ENCODE data around the gene AIFM2.

The AIFM2 gene

DNA sequence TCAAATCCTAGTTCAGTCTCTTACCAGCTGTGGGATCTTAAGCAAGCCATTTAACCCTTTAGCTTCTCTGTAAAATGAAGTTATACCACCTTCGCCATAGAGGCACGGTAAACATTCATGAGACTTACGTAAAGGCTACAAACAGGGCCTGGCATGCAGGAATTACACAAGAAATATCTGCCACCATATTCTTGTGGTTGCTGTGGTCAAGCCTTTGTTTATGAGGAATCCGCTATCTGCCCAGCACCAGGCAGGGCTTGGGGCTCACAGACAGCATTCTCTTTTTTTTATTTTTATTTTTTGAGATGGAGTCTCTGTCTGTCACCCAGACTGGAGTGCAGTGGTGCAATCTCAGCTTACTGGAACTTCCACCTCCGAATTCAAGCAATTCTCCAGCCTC is 9.9 kb downstream of the AIFM2 start:
- ChIA-PET CTCF (no interaction called here), POLR2A (interaction anchor here (1.5 kb wide), 1 partner anchor 24 kb away, joined by 6 read pairs; the partner anchor contains the start of gene TYSND1)
- no peak for DNase-seq (ENCODE audit: extremely low spot score)
- TF ChIP-seq PKNOX1 (IDR thresholded peaks at IDR 0.05) (no peak), ZNF384 (IDR thresholded peaks at IDR 0.05) (no peak), HDGF (IDR thresholded peaks at IDR 0.05; ENCODE audit: borderline replicate concordance) (no peak), NFRKB (IDR thresholded peaks at IDR 0.05) (no peak), L3MBTL2 (conservative IDR thresholded peaks at IDR 0.05) (no peak), FOXA1 (IDR thresholded peaks at IDR 0.05) (no peak)

- CTCF ChIA-PET: no interaction called here
- POLR2A ChIA-PET: no interaction called here
- TF ChIP-seq ZNF384 (IDR thresholded peaks at IDR 0.05): no peak
- TF ChIP-seq SP1 (IDR thresholded peaks at IDR 0.05): no peak
- no peak for TF ChIP-seq FOXM1 (IDR thresholded peaks at IDR 0.05; ENCODE audit: borderline replicate concordance)
- TF ChIP-seq SUZ12 (IDR thresholded peaks at IDR 0.05): no peak
- no peak for TF ChIP-seq HDGF (IDR thresholded peaks at IDR 0.05; ENCODE audit: borderline replicate concordance)
- TF ChIP-seq ELF4 (IDR thresholded peaks at IDR 0.05): no peak
- no peak for TF ChIP-seq NFRKB (IDR thresholded peaks at IDR 0.05)
- TF ChIP-seq PKNOX1 (IDR thresholded peaks at IDR 0.05): no peak
- no peak for TF ChIP-seq FOXK2 (IDR thresholded peaks at IDR 0.05)
- TF ChIP-seq CTBP1 (IDR thresholded peaks at IDR 0.05; ENCODE audit: borderline replicate concordance): no peak
- no peak for TF ChIP-seq FOXA1 (IDR thresholded peaks at IDR 0.05)
- no peak for TF ChIP-seq ARNT (IDR thresholded peaks at IDR 0.05)
- TF ChIP-seq L3MBTL2 (conservative IDR thresholded peaks at IDR 0.05): no peak
- no peak for TF ChIP-seq LEF1 (IDR thresholded peaks at IDR 0.05; ENCODE audit: borderline replicate concordance)
- TF ChIP-seq TARDBP (IDR thresholded peaks at IDR 0.05): no peak
- TF ChIP-seq BHLHE40 (IDR thresholded peaks at IDR 0.05; ENCODE audit: borderline replicate concordance): no peak
- DNase-seq (ENCODE audit: extremely low spot score): no peak
These were observed 11.2 kb downstream of the AIFM2 start for GRCh38 chr10:70121281-70121949.

- TF ChIP-seq FOXK2 (IDR thresholded peaks at IDR 0.05) (no peak), ARNT (IDR thresholded peaks at IDR 0.05) (no peak), SP1 (IDR thresholded peaks at IDR 0.05) (no peak), PKNOX1 (IDR thresholded peaks at IDR 0.05) (no peak), L3MBTL2 (conservative IDR thresholded peaks at IDR 0.05) (no peak), SUZ12 (IDR thresholded peaks at IDR 0.05) (no peak), FOXM1 (IDR thresholded peaks at IDR 0.05; ENCODE audit: borderline replicate concordance) (no peak), TARDBP (IDR thresholded peaks at IDR 0.05) (no peak), LEF1 (IDR thresholded peaks at IDR 0.05; ENCODE audit: borderline replicate concordance) (no peak), ELF4 (IDR thresholded peaks at IDR 0.05) (no peak), FOXA1 (IDR thresholded peaks at IDR 0.05) (no peak), HDGF (IDR thresholded peaks at IDR 0.05; ENCODE audit: borderline replicate concordance) (no peak), BHLHE40 (IDR thresholded peaks at IDR 0.05; ENCODE audit: borderline replicate concordance) (no peak), ZNF384 (IDR thresholded peaks at IDR 0.05) (no peak), NFRKB (IDR thresholded peaks at IDR 0.05) (no peak), CTBP1 (IDR thresholded peaks at IDR 0.05; ENCODE audit: borderline replicate concordance) (no peak)
- CTCF ChIA-PET: no interaction called here
- no peak for DNase-seq (ENCODE audit: extremely low spot score)
- POLR2A ChIA-PET: interaction anchor here (1.0 kb wide), 1 partner anchor 27 kb away, joined by 3 read pairs; the partner anchor contains the start of gene TYSND1
These were observed 12.2 kb downstream of the AIFM2 start for GRCh38 chr10:70120417-70120816.

- no peak for DNase-seq (ENCODE audit: extremely low spot score)
- POLR2A ChIA-PET: interaction anchor here (1.0 to 4.7 kb wide), 2 partner anchors 26 to 27 kb away, joined by 3 to 41 read pairs; partner anchors contain the start of gene TYSND1
- CTCF ChIA-PET: no interaction called here
- TF ChIP-seq CTBP1 (IDR thresholded peaks at IDR 0.05; ENCODE audit: borderline replicate concordance) (no peak), PKNOX1 (IDR thresholded peaks at IDR 0.05) (no peak), FOXK2 (IDR thresholded peaks at IDR 0.05) (no peak), ARNT (IDR thresholded peaks at IDR 0.05) (no peak), ZNF384 (IDR thresholded peaks at IDR 0.05) (no peak), SP1 (IDR thresholded peaks at IDR 0.05) (no peak), FOXM1 (IDR thresholded peaks at IDR 0.05; ENCODE audit: borderline replicate concordance) (no peak), NFRKB (IDR thresholded peaks at IDR 0.05) (no peak), ELF4 (IDR thresholded peaks at IDR 0.05) (no peak), L3MBTL2 (conservative IDR thresholded peaks at IDR 0.05) (no peak), BHLHE40 (IDR thresholded peaks at IDR 0.05; ENCODE audit: borderline replicate concordance) (no peak), FOXA1 (IDR thresholded peaks at IDR 0.05) (no peak), SUZ12 (IDR thresholded peaks at IDR 0.05) (no peak), LEF1 (IDR thresholded peaks at IDR 0.05; ENCODE audit: borderline replicate concordance) (no peak), HDGF (IDR thresholded peaks at IDR 0.05; ENCODE audit: borderline replicate concordance) (no peak)
These were observed 13.0 kb downstream of the AIFM2 start for GRCh38 chr10:70119623-70120022.

DNA sequence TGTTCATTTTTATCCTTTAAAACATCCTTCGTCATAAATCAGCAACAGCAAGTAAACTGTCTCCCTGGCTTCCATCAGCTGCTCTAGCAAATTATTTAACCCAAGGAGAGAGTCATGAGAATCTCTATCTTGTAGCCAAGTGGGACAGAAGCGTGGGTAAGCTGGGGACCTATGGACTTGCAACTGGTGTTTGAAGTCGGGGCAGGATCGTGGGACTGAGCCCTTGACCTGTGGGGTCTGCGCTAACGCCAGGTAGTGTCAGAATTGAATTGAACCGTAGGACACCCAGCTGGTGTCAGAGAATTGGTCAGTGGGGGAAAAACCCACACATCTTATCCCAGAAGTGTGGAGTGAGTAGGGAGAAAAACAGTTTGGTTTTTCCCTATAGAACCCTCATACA is 13.4 kb downstream of the AIFM2 start:
- DNase-seq (ENCODE audit: extremely low spot score): no peak
- TF ChIP-seq FOXM1 (IDR thresholded peaks at IDR 0.05; ENCODE audit: borderline replicate concordance) (no peak), BHLHE40 (IDR thresholded peaks at IDR 0.05; ENCODE audit: borderline replicate concordance) (no peak), CTBP1 (IDR thresholded peaks at IDR 0.05; ENCODE audit: borderline replicate concordance) (no peak), L3MBTL2 (conservative IDR thresholded peaks at IDR 0.05) (no peak), PKNOX1 (IDR thresholded peaks at IDR 0.05) (no peak), NFRKB (IDR thresholded peaks at IDR 0.05) (no peak)
- POLR2A ChIA-PET: interaction anchor here (4.7 kb wide), 1 partner anchor 27 kb away, joined by 41 read pairs; the partner anchor contains the start of gene TYSND1
- CTCF ChIA-PET: interaction anchor here (0.9 kb wide), 1 partner anchor 161 kb away, joined by 4 read pairs; no protein-coding TSS in a partner anchor

All from HEK293T (cell line).